ENCODE measurements around the gene LRRTM3.

LRRTM3 gene

DNA sequence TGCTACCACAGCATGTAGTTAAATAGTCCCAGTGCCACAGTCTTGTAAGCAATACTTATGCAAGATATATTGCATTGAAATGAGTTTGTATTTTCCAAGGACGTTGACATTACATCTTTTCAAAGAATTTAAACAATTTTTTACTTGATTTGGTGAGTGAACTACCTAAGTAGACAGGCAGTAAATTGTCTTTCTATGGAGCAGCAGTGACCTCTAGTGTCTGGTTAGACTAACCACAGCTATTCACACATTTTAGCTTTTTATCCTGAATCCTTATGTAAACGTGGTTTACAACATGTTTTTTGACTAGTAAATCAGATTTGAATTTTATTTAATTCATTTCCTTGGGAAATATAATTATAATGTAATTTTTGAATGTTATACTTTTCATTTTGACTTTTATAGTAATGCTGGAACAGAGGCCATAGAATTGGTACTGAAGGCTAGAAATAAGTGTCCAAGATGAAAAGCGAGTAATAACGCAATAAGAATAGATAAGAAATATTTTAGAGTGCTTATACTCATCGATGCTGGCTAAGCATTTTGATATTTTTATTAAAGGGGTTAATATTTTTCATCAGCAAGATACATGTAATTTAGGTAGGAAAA, 5.6 kb downstream of the LRRTM3 start:
- H3K27ac ChIP-seq, result no peak overlapping the region
- TF ChIP-seq CTCF (IDR thresholded peaks at IDR 0.05), result peak; percentile 87
- no peak for TF ChIP-seq ZFX (IDR thresholded peaks at IDR 0.05; ENCODE audit: borderline replicate concordance)

- TF ChIP-seq ZFX (IDR thresholded peaks at IDR 0.05; ENCODE audit: borderline replicate concordance), result no peak
- no peak for TF ChIP-seq CTCF (IDR thresholded peaks at IDR 0.05)
These were observed 6.1 kb downstream of the LRRTM3 start for GRCh38 chr10:66931949-66932343.

GRCh38 chr10:66934711-66935110, 8.9 kb downstream of the LRRTM3 start:
- TF ChIP-seq CTCF (IDR thresholded peaks at IDR 0.05) (no peak), ZFX (IDR thresholded peaks at IDR 0.05; ENCODE audit: borderline replicate concordance) (no peak)
- H3K27ac ChIP-seq, result no peak overlapping the region

More at GRCh38 chr10:66931949-66932343, 6.1 kb downstream of the LRRTM3 start:
- no peak overlapping the region for H3K27ac ChIP-seq

DNA sequence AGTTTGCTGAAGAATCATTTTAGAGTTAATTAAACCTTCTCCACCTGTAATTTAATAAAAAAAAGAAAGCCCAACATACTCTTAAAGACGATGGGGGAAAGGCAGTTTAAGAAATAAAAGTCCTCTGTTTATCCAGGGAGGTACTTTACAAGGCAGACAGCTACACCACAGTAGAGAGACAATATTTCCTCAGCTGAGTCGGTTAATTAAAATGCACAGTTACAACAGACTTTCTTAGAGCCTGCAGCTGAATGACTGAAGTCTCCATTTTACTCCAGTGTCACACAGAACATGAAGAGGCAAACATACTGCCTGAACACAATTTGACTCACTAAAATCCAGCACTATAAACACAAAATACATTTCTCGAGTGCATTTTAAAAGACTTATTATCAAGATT, 15.1 kb downstream of the LRRTM3 start:
- no peak for TF ChIP-seq CTCF (IDR thresholded peaks at IDR 0.05)
- no peak for TF ChIP-seq ZFX (IDR thresholded peaks at IDR 0.05; ENCODE audit: borderline replicate concordance)
- H3K27ac ChIP-seq, result no peak overlapping the region

DNA sequence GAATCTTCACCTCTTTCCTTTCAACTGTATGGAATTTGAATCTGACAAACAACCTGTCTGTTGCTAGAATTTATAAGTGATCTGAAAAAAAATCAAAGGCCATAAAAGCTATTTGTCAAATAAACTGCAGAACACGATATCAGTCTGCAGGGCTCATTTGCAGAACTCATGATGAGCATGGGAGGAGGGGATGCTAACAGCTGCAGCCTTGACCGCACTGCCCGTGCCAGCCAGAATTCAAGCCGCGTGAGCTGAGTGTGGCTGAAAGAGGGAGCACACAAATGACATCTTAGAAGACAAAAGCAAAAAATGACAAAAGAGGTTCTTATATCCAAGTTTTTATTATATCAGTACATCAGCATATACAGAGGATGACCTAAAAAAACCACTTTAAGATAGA, 15.7 kb downstream of the LRRTM3 start:
- no peak overlapping the region for H3K27ac ChIP-seq
- no peak for TF ChIP-seq ZFX (IDR thresholded peaks at IDR 0.05; ENCODE audit: borderline replicate concordance)
- no peak for TF ChIP-seq CTCF (IDR thresholded peaks at IDR 0.05)

DNA sequence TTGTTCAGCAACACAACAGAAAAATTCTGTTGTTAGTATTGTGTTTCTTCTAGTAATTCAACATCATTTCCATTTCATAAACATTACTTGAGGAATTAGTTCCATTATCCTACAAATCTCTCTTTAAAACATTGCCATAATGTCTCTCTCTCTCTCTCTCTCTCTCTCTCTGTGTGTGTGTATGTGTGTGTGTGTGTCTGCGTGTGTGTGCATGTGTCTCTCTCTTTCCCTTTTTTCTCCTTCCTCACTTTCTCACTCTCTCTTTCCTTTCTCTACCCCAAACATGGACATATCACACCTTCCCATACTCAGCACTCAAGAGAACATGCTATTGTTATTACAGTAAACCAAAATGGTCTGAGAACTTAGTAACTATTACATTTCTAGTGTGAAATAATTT, 16.6 kb downstream of the LRRTM3 start:
- H3K27ac ChIP-seq, result no peak overlapping the region

More for the DNA sequence above, 16.6 kb downstream of the LRRTM3 start:
- TF ChIP-seq CTCF (IDR thresholded peaks at IDR 0.05) (no peak), ZFX (IDR thresholded peaks at IDR 0.05; ENCODE audit: borderline replicate concordance) (no peak)

All from 22Rv1 (cell line).